Gastroesophageal sphincter (tissue), 4 donors: Measurements from ENCODE around the gene P2RY4. TPM values are rescaled to one million over a fixed set of nuclear protein-coding genes. Genes with fewer than 3 reads are reported as not detected.

Source experiments
- ATAC-seq: fragments of 150-250 bp; one replicate; pipeline ENCODE4 v1.9.1; 2016; ENCODE audit warnings: mild to moderate bottlenecking, moderate library complexity
- H3K27ac ChIP-seq, 4 donors: fragments of 200-600 bp; sonication (generic) in 3 of 4; 1 replicate in 3 of 4; 2 replicates in 1 of 4; pipeline ENCODE4 v1.5.1; 2016 to 2019
- H3K27me3 ChIP-seq: fragments of 200-600 bp; sonication (generic); one replicate; pipeline ENCODE4 v1.5.1; 2019
- H3K36me3 ChIP-seq, 2 donors: fragments of 200-600 bp; sonication (generic); one replicate each; pipeline ENCODE4 v1.5.1; 2019; ENCODE audit warnings: control low read depth in 1 of 2
- H3K4me1 ChIP-seq, 3 donors: fragments of 200-600 bp; sonication (generic); 1 replicate in 2 of 3; 2 replicates in 1 of 3; pipeline ENCODE4 v1.5.1; 2016 to 2019; ENCODE audit warnings: control low read depth in 2 of 3
- H3K4me3 ChIP-seq, 2 donors: fragments of 200-600 bp; sonication (generic); one replicate each; pipeline ENCODE4 v1.5.1; 2019; ENCODE audit warnings: mild to moderate bottlenecking in 1 of 2, moderate library complexity in 1 of 2
- H3K9me3 ChIP-seq, 3 donors: fragments of 200-600 bp; sonication (generic); one replicate each; pipeline ENCODE4 v1.5.1; 2017 to 2019; ENCODE audit warnings: control low read depth in 2 of 3
- EP300 ChIP-seq: sonication (generic); formaldehyde crosslinking; IDR thresholded peaks from one replicate; pipeline ENCODE4 v1.6.1; 2017; ENCODE audit warnings: antibody characterized with exemption, mild to moderate bottlenecking
- POLR2A ChIP-seq, 2 donors: fragments of 450-650 bp; IDR thresholded peaks; one replicate each; pipeline ENCODE4 v1.6.1; 2017; ENCODE audit warnings: antibody characterized with exemption in 2 of 2, mild to moderate bottlenecking in 2 of 2, moderate library complexity in 1 of 2
- POLR2AphosphoS5 ChIP-seq: sonication (generic); formaldehyde crosslinking; IDR thresholded peaks from one replicate; pipeline ENCODE4 v1.6.1; 2017; ENCODE audit warnings: antibody characterized with exemption
- WGBS, 2 donors: methylation state at CpG; one replicate each; pipeline ENCODE4 v1.1.5; 2018; ENCODE audit warnings: low coverage in 1 of 2; 5-methylcytosine and 5-hydroxymethylcytosine counted together
- total RNA-seq, 4 donors: library from RNA; depleted of rRNA; stranded (reverse); fragments of >200 nt; gene quantifications; one replicate each; pipeline ENCODE4 v1.1.0, GENCODE V29; 2016
- TF ChIP-seq, protein P1 (sequence below), 4 experiments: fragments of 200-600 bp in 2 of 4; fragments of 450-650 bp in 2 of 4; sonication (generic) in 1 of 4; IDR thresholded peaks; one replicate each; pipeline ENCODE4 v1.5.1; 2017 to 2019; ENCODE audit warnings: antibody characterized with exemption in 4 of 4, mild to moderate bottlenecking in 2 of 4, moderate library complexity in 2 of 4

Gene P2RY4
- total RNA-seq = under 1 TPM in 3 of 4 donors, not detected in 1; 0.27 to 0.93 (median 0.50) TPM

DNA sequence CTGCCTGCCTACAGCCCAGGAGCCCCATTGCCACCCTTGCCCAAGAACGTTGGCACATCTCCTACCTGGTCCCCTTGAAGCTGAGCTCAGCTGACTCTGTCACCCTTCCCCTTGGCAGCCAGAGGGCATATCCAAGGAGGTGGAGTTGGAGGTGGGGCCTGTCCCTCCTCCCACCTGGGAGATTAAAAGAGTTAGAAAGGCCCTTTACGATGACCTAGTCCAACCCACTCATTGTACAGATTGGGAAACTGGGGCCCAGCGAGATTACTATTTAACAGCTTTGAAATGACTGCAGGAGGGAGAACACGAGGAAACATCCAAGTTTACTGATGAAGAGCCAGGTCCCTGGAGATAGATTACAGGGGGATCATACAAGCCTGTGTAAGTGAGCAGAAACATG, at the start of gene P2RY4:
P2RY4 (minus strand) TSS at position 101 of the 400 bp plus-strand sequence. CDS start 580 bp downstream, outside the sequence.
- H3K36me3 ChIP-seq = no peaks in the 10 kb centered on the region
- no peaks in the 10 kb centered on the region for H3K27me3 ChIP-seq
- no peak within 1 kb of the TSS for H3K27ac ChIP-seq
- H3K4me1 ChIP-seq = no peaks in the 10 kb centered on the region
- 17 to 100% methylated on average over 1 of the region's 4 CpGs for whole genome bisulfite sequencing, 2 donors
- no peak for ATAC-seq
- no peak within 1 kb of the TSS for H3K4me3 ChIP-seq
- TF ChIP-seq POLR2AphosphoS5 (no peak), POLR2A (IDR thresholded peaks at IDR 0.05) (no peak), EP300 (no peak)
- TF ChIP-seq, protein P1, sequence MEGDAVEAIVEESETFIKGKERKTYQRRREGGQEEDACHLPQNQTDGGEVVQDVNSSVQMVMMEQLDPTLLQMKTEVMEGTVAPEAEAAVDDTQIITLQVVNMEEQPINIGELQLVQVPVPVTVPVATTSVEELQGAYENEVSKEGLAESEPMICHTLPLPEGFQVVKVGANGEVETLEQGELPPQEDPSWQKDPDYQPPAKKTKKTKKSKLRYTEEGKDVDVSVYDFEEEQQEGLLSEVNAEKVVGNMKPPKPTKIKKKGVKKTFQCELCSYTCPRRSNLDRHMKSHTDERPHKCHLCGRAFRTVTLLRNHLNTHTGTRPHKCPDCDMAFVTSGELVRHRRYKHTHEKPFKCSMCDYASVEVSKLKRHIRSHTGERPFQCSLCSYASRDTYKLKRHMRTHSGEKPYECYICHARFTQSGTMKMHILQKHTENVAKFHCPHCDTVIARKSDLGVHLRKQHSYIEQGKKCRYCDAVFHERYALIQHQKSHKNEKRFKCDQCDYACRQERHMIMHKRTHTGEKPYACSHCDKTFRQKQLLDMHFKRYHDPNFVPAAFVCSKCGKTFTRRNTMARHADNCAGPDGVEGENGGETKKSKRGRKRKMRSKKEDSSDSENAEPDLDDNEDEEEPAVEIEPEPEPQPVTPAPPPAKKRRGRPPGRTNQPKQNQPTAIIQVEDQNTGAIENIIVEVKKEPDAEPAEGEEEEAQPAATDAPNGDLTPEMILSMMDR (IDR thresholded peaks at IDR 0.05) = no peak
- H3K9me3 ChIP-seq = no peaks in the 10 kb centered on the region

- WGBS, 2 donors = 7 to 20% methylated on average over 1 to 3 of the region's 3 CpGs
- Histone ChIP-seq H3K27ac (no peak overlapping the region), H3K27me3 (no peaks in the 10 kb centered on the region), H3K36me3 (no peaks in the 10 kb centered on the region), H3K9me3 (no peaks in the 10 kb centered on the region), H3K4me1 (no peaks in the 10 kb centered on the region), H3K4me3 (no peak overlapping the region)
- ATAC-seq = no peak
- TF ChIP-seq EP300 (no peak), POLR2AphosphoS5 (no peak), POLR2A (IDR thresholded peaks at IDR 0.05) (no peak)
These were observed 41.7 kb upstream of the P2RY4 start for GRCh38 chrX:70301716-70302115.

DNA sequence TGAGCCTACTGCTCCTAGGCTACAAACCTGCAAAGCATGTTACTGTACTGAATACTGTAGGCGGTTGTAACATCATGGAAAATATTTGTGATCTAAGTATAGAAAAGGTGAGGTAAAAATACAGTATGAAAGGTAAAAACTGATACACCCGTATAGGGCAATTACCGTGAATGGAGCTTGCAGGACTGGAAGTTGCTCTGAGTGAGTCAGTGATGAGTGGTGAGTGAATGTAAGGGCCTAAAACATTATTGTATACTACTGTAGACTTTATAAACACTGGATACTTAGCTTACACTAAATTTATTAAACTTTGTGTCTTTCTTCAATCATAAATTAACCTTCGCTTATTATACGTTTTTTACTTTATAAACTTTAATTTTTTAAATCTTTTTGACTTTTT, 33.6 kb upstream of the P2RY4 start:
- ATAC-seq = no peak
- no peak overlapping the region for H3K27ac ChIP-seq
- no peaks in the 10 kb centered on the region for H3K27me3 ChIP-seq
- no peaks in the 10 kb centered on the region for H3K9me3 ChIP-seq
- H3K4me3 ChIP-seq = no peak overlapping the region
- 67 to 87% methylated on average over 4 to 5 of the region's 5 CpGs for WGBS, 2 donors
- TF ChIP-seq POLR2AphosphoS5 (no peak), EP300 (no peak), POLR2A (IDR thresholded peaks at IDR 0.05) (no peak)
- TF ChIP-seq, protein P1 (IDR thresholded peaks at IDR 0.05) = no peak
- H3K36me3 ChIP-seq = no peaks in the 10 kb centered on the region
- H3K4me1 ChIP-seq = peaks cover 0 to 10% (median 0%) of the 10 kb centered on the region in 3 donors

- 0% methylated on average over 1 of the region's 1 CpG for WGBS, 2 donors
- Histone ChIP-seq H3K4me1 (peaks cover 0 to 10% (median 0%) of the 10 kb centered on the region in 3 donors), H3K36me3 (peaks cover 0 to 6% of the 10 kb centered on the region in 2 donors), H3K27me3 (no peaks in the 10 kb centered on the region), H3K27ac (no peak overlapping the region), H3K4me3 (no peak overlapping the region), H3K9me3 (no peaks in the 10 kb centered on the region)
- ATAC-seq = no peak
- TF ChIP-seq POLR2A (IDR thresholded peaks at IDR 0.05) = no peak
- no peak for TF ChIP-seq POLR2AphosphoS5
- no peak for TF ChIP-seq EP300
- TF ChIP-seq, protein P1 (IDR thresholded peaks at IDR 0.05) = no peak
These were observed 32.8 kb upstream of the P2RY4 start for GRCh38 chrX:70292788-70293187.

DNA sequence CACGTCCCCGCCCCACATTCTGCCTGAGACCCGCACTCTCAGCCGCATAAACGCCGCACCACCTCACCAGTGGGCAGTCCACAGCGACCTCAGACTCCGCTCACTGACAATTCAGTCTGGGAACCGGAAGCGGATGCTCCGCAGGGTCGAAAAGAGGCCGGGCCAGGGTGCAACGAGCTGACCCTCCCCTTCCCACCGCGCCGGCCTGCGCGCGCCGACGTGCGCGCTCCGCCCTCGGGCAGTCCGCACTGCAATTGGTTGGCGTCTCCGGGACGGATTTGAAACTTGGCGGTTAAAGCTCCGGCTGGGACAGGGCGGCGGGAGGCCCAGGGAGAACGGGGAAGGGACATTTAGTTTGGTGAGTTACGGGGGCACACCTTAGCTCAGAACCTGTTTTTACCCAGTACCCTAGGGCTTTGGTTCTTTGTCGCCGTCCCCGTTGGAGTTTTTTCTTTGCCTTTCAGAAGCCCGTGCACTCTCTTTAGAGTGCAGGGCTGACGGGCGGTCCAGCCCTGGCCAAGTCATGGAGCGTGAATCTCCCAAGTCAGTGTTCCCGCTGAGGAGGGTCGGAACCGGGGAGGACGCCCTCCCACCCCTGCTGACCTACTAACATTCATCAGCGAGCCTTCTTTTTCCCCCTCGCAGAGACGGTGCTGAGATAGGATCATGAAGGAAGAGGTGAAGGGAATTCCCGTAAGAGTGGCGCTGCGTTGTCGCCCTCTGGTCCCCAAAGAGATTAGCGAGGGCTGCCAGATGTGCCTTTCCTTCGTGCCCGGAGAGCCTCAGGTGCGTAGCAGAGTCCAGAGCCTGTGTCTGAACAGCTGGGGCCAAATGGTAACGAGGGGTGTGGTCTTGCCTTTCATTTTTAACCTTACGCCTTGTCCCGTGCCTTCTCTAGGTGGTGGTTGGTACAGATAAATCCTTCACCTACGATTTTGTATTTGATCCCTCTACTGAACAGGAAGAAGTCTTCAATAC, 30.1 kb upstream of the P2RY4 start, which contains the start of the genes KIF4A and PDZD11:
KIF4A (plus strand) TSS at position 312 of the 978 bp plus-strand sequence; CDS start at position 667, 355 bp downstream.
PDZD11 (minus strand) TSS at position 135 of the 978 bp plus-strand sequence. CDS start 586 bp downstream, outside the sequence.
- no peaks in the 10 kb centered on the region for H3K9me3 ChIP-seq
- no peaks in the 10 kb centered on the region for H3K27me3 ChIP-seq
- WGBS, 2 donors = 0 to 15% methylated on average over 5 to 7 of the region's 62 CpGs
- H3K36me3 ChIP-seq = peaks cover 0 to 28% of the 10 kb centered on the region in 2 donors
- peak within 1 kb of the TSS; percentile 35 to 76 (median 71) for H3K27ac ChIP-seq
- peak; percentile 48 for TF ChIP-seq POLR2AphosphoS5
- peak in 1 of 2 donors; percentile 12 for TF ChIP-seq POLR2A (IDR thresholded peaks at IDR 0.05)
- no peak for TF ChIP-seq EP300
- TF ChIP-seq, protein P1 (IDR thresholded peaks at IDR 0.05) = no peak
- peaks cover 0 to 10% (median 0%) of the 10 kb centered on the region in 3 donors for H3K4me1 ChIP-seq
- peak within 1 kb of the TSS; percentile 54 to 55 for H3K4me3 ChIP-seq
- peak; percentile 96 for ATAC-seq
